ENCODE results near the gene KIF16B. TPM values are rescaled to one million over a fixed set of nuclear protein-coding genes. Genes with fewer than 3 reads are reported as not detected.
A peak's percentile ranks its signal among the peaks of the same experiment; 100 is the strongest.

Gene KIF16B
- total and polyA plus RNA-seq, 2 of the 13 experiments (the other 11 are each of a cell fraction or from before 2014, with no cell fraction given), result 6.9 to 18.0 TPM

GRCh38 chr20:16270314-16270931 is 302.8 kb downstream of the KIF16B start:
- Histone ChIP-seq H3K79me2 (ENCODE audit: insufficient read depth, low read length) (no peaks in the 10 kb centered on the region), H3K27ac (ENCODE audit: extremely low read length, insufficient read depth, low read length) (no peak overlapping the region), H3K4me2 (ENCODE audit: low read depth, low read length) (no peak overlapping the region), H3K4me1 (ENCODE audit: insufficient read depth, low read length) (peaks cover 15% of the 10 kb centered on the region), H3K4me3 (replicated peaks in 1 of 3; ENCODE audit: insufficient read depth in 1 of 3, low read depth in 2 of 3, low read length in 3 of 3) (no peak overlapping the region), H3K36me3 (replicated peaks in 1 of 2; ENCODE audit: control insufficient read depth in 1 of 2, insufficient read depth in 2 of 2, low read length in 2 of 2) (peaks cover 0 to 4% of the 10 kb centered on the region in 2 experiments; a peak in 2 of 5 replicates), H3K27me3 (ENCODE audit: control insufficient read depth in 1 of 2, insufficient read depth in 2 of 2, low read length in 2 of 2) (no peaks in the 10 kb centered on the region), H3K9me3 (ENCODE audit: low read length) (no peaks in the 10 kb centered on the region), H3K9ac (ENCODE audit: insufficient read depth, low read depth, low read length) (no peak overlapping the region), H4K20me1 (ENCODE audit: insufficient read depth, low read length) (no peaks in the 10 kb centered on the region), H2AFZ (ENCODE audit: low read length) (no peak overlapping the region)
- no peak for TF ChIP-seq ZNF101 (CRISPR knock-in tag; IDR thresholded peaks at IDR 0.05; ENCODE audit: borderline replicate concordance, low read depth)
- no peak for TF ChIP-seq ZBTB43 (CRISPR knock-in tag; conservative IDR thresholded peaks at IDR 0.05)
- no peak for TF ChIP-seq GRHL1 (CRISPR knock-in tag; conservative IDR thresholded peaks at IDR 0.05)
- TF ChIP-seq ZMYM2 (CRISPR knock-in tag; IDR thresholded peaks at IDR 0.05), result no peak
- no peak for TF ChIP-seq RARG (CRISPR knock-in tag; IDR thresholded peaks at IDR 0.05; ENCODE audit: low read depth)
- no peak for TF ChIP-seq ZBTB3 (CRISPR knock-in tag; IDR thresholded peaks at IDR 0.05; ENCODE audit: borderline replicate concordance, low read depth)
- TF ChIP-seq ZNF709 (CRISPR knock-in tag; IDR thresholded peaks at IDR 0.05), result no peak
- in situ Hi-C loops (cut with HindIII; ENCODE audit: extremely low pct_ligation_motif_present, low pct_unique_long_range_greater_than_20kb) (no loop called here), intact Hi-C loops (cut with micrococcal nuclease; ENCODE audit: unreplicated experiment) (loop anchor here (10.0 kb wide), 1 partner anchor 164 kb away; no protein-coding TSS in a partner anchor)
- DNase-seq (ENCODE audit: low spot score) (no peak), FAIRE-seq (peak; percentile 57), ATAC-seq (no peak)
- no TSS peak for BruUV-seq (replicated peaks)
- WGBS (ENCODE audit: low lambda C conversion rate), result 89% methylated on average over 6 of the region's 6 CpGs
- ChIA-PET CTCF (ENCODE audit: low intra/inter-chr PET ratio, low total read pairs) (no interaction called here), POLR2A (no interaction called here)
